SH-SY5Y (cell line): ENCODE measurements around the gene PDK2.

Experiments
- GATA2 ChIP-seq: IDR thresholded peaks from 2 replicates; pipeline ENCODE4 v1.6.1; 2011; ENCODE audit warnings: mild to moderate bottlenecking, low read depth, low read length
- GATA3 ChIP-seq: IDR thresholded peaks from 2 replicates; pipeline ENCODE4 v1.6.1; 2011; ENCODE audit warnings: low read depth, mild to moderate bottlenecking, low read length, moderate library complexity

GRCh38 chr17:50157891-50158290 is 62.7 kb downstream of the PDK2 start:
- no peak for TF ChIP-seq GATA2
- TF ChIP-seq GATA3 = no peak
